GM23338 (cell line): Measurements from ENCODE around the gene STPG2.

Experiments used
- CREB1 ChIP-seq: fragments of 250-450 bp; sonication (Bioruptor Pico); IDR thresholded peaks from 2 replicates; pipeline ENCODE4 v1.5.0; 2020; ENCODE audit warnings: low read depth, mild to moderate bottlenecking, moderate library complexity
- EZH2 ChIP-seq: fragments of 200-600 bp; sonication (generic); IDR thresholded peaks from one replicate; pipeline ENCODE4 v1.8.0; 2017; ENCODE audit warnings: antibody characterized with exemption, mild to moderate bottlenecking, low read depth; ENCODE audit not compliant: unreplicated experiment
- EZH2phosphoT487 ChIP-seq: fragments of 200-600 bp; sonication (generic); IDR thresholded peaks from one replicate; pipeline ENCODE4 v1.8.1; 2018; ENCODE audit warnings: antibody characterized with exemption; ENCODE audit not compliant: unreplicated experiment
- JUNB ChIP-seq: IDR thresholded peaks from one replicate; pipeline ENCODE4 v1.6.1; 2016; ENCODE audit warnings: antibody characterized with exemption; ENCODE audit not compliant: unreplicated experiment
- NANOG ChIP-seq: IDR thresholded peaks from 2 replicates; pipeline ENCODE4 v1.6.1; 2016; ENCODE audit warnings: antibody characterized with exemption, borderline replicate concordance
- POLR2AphosphoS5 ChIP-seq: IDR thresholded peaks from 2 replicates; pipeline ENCODE4 v1.6.1; 2016; ENCODE audit warnings: antibody characterized with exemption, low read depth
- STAT1 ChIP-seq: IDR thresholded peaks from one replicate; pipeline ENCODE4 v1.6.1; 2016; ENCODE audit warnings: antibody characterized with exemption; ENCODE audit not compliant: unreplicated experiment
- ZNF114 ChIP-seq: fragments of 250-450 bp; sonication (Bioruptor Pico); IDR thresholded peaks from 2 replicates; pipeline ENCODE4 v1.5.0; 2020; ENCODE audit warnings: mild to moderate bottlenecking, moderate library complexity
- ZNF331 ChIP-seq: fragments of 250-450 bp; sonication (Bioruptor Pico); IDR thresholded peaks from 2 replicates; pipeline ENCODE4 v1.5.0; 2020; ENCODE audit warnings: low read depth, mild to moderate bottlenecking, moderate library complexity
- TF ChIP-seq, protein P1 (sequence below), 2 experiments: fragments of 200-600 bp in 1 of 2; sonication (generic) in 1 of 2; conservative IDR thresholded peaks; 2 replicates each; pipeline versions ENCODE4 v1.5.1 to v1.6.1; 2016 to 2017; ENCODE audit warnings: antibody characterized with exemption in 2 of 2, low read depth in 2 of 2, mild to moderate bottlenecking in 2 of 2, moderate library complexity in 1 of 2
- TF ChIP-seq, protein P2 (sequence below): IDR thresholded peaks from one replicate; pipeline ENCODE4 v1.6.1; 2018; ENCODE audit warnings: antibody characterized with exemption; ENCODE audit not compliant: unreplicated experiment
- TF ChIP-seq, protein P3 (sequence below): IDR thresholded peaks from 2 replicates; pipeline ENCODE4 v1.6.1; 2016; ENCODE audit warnings: antibody characterized with exemption
- TF ChIP-seq, protein P4 (sequence below): fragments of 250-450 bp; sonication (Bioruptor Pico); IDR thresholded peaks from 2 replicates; pipeline ENCODE4 v1.5.0; 2020; ENCODE audit warnings: mild to moderate bottlenecking, moderate library complexity

DNA sequence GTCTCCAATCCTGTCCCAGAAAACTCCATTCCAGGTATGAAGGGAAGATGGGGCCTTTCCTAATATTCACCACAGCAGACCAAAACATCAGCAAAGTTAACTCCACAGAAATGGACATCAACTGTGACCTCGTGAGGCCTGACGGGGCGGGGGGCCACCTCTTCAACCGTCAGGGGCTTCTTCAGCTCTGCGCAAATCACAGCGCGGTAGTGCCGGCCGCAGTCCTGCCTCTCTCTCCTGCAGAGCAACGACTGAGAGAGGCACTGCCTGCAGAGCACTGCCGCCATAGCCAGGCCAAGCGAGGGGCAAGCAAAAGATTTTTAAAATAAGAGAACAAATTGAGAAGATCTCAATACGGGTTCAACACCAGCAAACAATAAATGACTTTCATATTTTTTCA is 226.2 kb downstream of the STPG2 start:
- TF ChIP-seq, protein P1, sequence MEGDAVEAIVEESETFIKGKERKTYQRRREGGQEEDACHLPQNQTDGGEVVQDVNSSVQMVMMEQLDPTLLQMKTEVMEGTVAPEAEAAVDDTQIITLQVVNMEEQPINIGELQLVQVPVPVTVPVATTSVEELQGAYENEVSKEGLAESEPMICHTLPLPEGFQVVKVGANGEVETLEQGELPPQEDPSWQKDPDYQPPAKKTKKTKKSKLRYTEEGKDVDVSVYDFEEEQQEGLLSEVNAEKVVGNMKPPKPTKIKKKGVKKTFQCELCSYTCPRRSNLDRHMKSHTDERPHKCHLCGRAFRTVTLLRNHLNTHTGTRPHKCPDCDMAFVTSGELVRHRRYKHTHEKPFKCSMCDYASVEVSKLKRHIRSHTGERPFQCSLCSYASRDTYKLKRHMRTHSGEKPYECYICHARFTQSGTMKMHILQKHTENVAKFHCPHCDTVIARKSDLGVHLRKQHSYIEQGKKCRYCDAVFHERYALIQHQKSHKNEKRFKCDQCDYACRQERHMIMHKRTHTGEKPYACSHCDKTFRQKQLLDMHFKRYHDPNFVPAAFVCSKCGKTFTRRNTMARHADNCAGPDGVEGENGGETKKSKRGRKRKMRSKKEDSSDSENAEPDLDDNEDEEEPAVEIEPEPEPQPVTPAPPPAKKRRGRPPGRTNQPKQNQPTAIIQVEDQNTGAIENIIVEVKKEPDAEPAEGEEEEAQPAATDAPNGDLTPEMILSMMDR (conservative IDR thresholded peaks at IDR 0.05; ENCODE audit: low read depth in 2 of 2), result no peak
- no peak for TF ChIP-seq EZH2
- no peak for TF ChIP-seq CREB1
- TF ChIP-seq, protein P2, sequence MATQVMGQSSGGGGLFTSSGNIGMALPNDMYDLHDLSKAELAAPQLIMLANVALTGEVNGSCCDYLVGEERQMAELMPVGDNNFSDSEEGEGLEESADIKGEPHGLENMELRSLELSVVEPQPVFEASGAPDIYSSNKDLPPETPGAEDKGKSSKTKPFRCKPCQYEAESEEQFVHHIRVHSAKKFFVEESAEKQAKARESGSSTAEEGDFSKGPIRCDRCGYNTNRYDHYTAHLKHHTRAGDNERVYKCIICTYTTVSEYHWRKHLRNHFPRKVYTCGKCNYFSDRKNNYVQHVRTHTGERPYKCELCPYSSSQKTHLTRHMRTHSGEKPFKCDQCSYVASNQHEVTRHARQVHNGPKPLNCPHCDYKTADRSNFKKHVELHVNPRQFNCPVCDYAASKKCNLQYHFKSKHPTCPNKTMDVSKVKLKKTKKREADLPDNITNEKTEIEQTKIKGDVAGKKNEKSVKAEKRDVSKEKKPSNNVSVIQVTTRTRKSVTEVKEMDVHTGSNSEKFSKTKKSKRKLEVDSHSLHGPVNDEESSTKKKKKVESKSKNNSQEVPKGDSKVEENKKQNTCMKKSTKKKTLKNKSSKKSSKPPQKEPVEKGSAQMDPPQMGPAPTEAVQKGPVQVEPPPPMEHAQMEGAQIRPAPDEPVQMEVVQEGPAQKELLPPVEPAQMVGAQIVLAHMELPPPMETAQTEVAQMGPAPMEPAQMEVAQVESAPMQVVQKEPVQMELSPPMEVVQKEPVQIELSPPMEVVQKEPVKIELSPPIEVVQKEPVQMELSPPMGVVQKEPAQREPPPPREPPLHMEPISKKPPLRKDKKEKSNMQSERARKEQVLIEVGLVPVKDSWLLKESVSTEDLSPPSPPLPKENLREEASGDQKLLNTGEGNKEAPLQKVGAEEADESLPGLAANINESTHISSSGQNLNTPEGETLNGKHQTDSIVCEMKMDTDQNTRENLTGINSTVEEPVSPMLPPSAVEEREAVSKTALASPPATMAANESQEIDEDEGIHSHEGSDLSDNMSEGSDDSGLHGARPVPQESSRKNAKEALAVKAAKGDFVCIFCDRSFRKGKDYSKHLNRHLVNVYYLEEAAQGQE, result no peak
- TF ChIP-seq POLR2AphosphoS5, result no peak
- TF ChIP-seq ZNF114 (CRISPR knock-in tag), result no peak
- TF ChIP-seq EZH2phosphoT487, result no peak
- TF ChIP-seq STAT1, result no peak
- TF ChIP-seq, protein P3, sequence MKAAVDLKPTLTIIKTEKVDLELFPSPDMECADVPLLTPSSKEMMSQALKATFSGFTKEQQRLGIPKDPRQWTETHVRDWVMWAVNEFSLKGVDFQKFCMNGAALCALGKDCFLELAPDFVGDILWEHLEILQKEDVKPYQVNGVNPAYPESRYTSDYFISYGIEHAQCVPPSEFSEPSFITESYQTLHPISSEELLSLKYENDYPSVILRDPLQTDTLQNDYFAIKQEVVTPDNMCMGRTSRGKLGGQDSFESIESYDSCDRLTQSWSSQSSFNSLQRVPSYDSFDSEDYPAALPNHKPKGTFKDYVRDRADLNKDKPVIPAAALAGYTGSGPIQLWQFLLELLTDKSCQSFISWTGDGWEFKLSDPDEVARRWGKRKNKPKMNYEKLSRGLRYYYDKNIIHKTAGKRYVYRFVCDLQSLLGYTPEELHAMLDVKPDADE, result no peak
- no peak for TF ChIP-seq ZNF331 (CRISPR knock-in tag)
- TF ChIP-seq NANOG, result no peak
- TF ChIP-seq JUNB, result no peak
- TF ChIP-seq, protein P4, sequence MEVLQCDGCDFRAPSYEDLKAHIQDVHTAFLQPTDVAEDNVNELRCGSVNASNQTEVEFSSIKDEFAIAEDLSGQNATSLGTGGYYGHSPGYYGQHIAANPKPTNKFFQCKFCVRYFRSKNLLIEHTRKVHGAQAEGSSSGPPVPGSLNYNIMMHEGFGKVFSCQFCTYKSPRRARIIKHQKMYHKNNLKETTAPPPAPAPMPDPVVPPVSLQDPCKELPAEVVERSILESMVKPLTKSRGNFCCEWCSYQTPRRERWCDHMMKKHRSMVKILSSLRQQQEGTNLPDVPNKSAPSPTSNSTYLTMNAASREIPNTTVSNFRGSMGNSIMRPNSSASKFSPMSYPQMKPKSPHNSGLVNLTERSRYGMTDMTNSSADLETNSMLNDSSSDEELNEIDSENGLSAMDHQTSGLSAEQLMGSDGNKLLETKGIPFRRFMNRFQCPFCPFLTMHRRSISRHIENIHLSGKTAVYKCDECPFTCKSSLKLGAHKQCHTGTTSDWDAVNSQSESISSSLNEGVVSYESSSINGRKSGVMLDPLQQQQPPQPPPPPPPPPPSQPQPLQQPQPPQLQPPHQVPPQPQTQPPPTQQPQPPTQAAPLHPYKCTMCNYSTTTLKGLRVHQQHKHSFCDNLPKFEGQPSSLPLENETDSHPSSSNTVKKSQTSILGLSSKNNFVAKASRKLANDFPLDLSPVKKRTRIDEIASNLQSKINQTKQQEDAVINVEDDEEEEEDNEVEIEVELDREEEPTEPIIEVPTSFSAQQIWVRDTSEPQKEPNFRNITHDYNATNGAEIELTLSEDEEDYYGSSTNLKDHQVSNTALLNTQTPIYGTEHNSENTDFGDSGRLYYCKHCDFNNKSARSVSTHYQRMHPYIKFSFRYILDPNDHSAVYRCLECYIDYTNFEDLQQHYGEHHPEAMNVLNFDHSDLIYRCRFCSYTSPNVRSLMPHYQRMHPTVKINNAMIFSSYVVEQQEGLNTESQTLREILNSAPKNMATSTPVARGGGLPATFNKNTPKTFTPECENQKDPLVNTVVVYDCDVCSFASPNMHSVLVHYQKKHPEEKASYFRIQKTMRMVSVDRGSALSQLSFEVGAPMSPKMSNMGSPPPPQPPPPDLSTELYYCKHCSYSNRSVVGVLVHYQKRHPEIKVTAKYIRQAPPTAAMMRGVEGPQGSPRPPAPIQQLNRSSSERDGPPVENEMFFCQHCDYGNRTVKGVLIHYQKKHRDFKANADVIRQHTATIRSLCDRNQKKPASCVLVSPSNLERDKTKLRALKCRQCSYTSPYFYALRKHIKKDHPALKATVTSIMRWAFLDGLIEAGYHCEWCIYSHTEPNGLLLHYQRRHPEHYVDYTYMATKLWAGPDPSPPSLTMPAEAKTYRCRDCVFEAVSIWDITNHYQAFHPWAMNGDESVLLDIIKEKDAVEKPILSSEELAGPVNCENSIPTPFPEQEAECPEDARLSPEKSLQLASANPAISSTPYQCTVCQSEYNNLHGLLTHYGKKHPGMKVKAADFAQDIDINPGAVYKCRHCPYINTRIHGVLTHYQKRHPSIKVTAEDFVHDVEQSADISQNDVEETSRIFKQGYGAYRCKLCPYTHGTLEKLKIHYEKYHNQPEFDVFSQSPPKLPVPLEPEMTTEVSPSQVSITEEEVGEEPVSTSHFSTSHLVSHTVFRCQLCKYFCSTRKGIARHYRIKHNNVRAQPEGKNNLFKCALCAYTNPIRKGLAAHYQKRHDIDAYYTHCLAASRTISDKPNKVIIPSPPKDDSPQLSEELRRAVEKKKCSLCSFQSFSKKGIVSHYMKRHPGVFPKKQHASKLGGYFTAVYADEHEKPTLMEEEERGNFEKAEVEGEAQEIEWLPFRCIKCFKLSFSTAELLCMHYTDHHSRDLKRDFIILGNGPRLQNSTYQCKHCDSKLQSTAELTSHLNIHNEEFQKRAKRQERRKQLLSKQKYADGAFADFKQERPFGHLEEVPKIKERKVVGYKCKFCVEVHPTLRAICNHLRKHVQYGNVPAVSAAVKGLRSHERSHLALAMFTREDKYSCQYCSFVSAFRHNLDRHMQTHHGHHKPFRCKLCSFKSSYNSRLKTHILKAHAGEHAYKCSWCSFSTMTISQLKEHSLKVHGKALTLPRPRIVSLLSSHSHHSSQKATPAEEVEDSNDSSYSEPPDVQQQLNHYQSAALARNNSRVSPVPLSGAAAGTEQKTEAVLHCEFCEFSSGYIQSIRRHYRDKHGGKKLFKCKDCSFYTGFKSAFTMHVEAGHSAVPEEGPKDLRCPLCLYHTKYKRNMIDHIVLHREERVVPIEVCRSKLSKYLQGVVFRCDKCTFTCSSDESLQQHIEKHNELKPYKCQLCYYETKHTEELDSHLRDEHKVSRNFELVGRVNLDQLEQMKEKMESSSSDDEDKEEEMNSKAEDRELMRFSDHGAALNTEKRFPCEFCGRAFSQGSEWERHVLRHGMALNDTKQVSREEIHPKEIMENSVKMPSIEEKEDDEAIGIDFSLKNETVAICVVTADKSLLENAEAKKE, result no peak
